ENCODE results near the gene MLLT3.

DNA sequence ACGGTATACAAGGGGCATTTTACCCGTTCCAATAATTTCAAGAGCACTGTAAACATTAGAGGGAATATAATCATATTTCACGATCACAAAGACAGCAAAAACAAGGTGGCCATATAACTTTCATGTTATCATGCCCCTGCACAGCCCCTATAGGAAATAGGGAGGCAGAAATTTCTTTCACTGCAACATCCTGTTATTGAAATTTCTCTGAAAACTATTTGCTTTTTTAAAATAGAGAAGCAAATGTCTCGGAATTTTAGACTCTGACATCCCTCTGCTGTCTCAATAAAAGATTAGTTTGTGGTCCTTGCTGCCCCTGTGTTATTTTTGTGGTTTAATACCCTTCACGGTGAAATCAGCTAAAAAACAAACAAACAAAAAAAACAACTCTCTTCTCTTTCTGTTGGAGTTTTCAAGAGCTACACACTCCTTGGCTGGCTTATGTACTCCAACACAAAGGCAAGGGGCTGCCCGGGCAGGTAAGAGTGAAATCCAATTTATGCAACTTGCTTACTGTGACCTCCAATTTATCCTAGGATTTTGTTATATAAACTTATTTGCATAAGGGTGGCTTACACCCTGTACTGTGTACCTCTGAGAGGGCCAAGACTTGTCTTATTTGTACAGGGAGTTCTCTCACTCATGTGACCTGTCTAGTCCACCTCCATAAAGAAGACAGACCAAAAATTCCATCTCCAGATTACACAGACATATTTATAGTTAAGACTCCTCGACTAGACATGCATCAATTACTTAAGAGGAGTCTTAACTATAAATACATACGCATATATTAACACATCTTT is 223.6 kb downstream of the MLLT3 start:
- TF ChIP-seq, protein P1, sequence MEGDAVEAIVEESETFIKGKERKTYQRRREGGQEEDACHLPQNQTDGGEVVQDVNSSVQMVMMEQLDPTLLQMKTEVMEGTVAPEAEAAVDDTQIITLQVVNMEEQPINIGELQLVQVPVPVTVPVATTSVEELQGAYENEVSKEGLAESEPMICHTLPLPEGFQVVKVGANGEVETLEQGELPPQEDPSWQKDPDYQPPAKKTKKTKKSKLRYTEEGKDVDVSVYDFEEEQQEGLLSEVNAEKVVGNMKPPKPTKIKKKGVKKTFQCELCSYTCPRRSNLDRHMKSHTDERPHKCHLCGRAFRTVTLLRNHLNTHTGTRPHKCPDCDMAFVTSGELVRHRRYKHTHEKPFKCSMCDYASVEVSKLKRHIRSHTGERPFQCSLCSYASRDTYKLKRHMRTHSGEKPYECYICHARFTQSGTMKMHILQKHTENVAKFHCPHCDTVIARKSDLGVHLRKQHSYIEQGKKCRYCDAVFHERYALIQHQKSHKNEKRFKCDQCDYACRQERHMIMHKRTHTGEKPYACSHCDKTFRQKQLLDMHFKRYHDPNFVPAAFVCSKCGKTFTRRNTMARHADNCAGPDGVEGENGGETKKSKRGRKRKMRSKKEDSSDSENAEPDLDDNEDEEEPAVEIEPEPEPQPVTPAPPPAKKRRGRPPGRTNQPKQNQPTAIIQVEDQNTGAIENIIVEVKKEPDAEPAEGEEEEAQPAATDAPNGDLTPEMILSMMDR (conservative IDR thresholded peaks at IDR 0.05; ENCODE audit: low read length) = no peak
- TF ChIP-seq EZH2phosphoT487 (IDR thresholded peaks at IDR 0.05; ENCODE audit: borderline replicate concordance) = no peak

All from Loucy (cell line).